Measurements from ENCODE around the gene MCC. TPM values are rescaled to one million over a fixed set of nuclear protein-coding genes. Genes with fewer than 3 reads are reported as not detected.

MCC gene
- total RNA-seq, 1 experiment from 2014 or later: 0.41 TPM

GRCh38 chr5:113371721-113372196, 116.5 kb downstream of the MCC start:
- in situ Hi-C loops (cut with HindIII; ENCODE audit: low pct_unique_long_range_greater_than_20kb, low sequenced_read_pairs): no loop called here
- DNase-seq (ENCODE audit: low read depth, low spot score): no peak

GRCh38 chr5:113367586-113367985, 120.7 kb downstream of the MCC start:
- peaks cover 7% of the 10 kb centered on the region for H3K27me3 ChIP-seq (ENCODE audit: control insufficient read depth, insufficient read depth, low read length)
- H3K4me1 ChIP-seq (ENCODE audit: control insufficient read depth, insufficient read depth, low read length): no peaks in the 10 kb centered on the region
- TF ChIP-seq SIN3A (IDR thresholded peaks at IDR 0.05; ENCODE audit: borderline replicate concordance, insufficient read depth, low read depth, low read length): no peak
- no peak for TF ChIP-seq REST (IDR thresholded peaks at IDR 0.05; ENCODE audit: insufficient read depth in 1 of 2, low read depth in 2 of 2, low read length in 1 of 2)
- no peak for TF ChIP-seq POLR2AphosphoS5 (IDR thresholded peaks at IDR 0.05; ENCODE audit: low read depth, low read length)
- TF ChIP-seq TCF7L2 (IDR thresholded peaks at IDR 0.05; ENCODE audit: low read depth, low read length): no peak
- no peak for TF ChIP-seq CTCF (IDR thresholded peaks at IDR 0.05)
- BruUV-seq (replicated peaks): no TSS peak
- H3K4me3 ChIP-seq (ENCODE audit: low read depth in 2 of 2, low read length in 2 of 2): no peak overlapping the region
- in situ Hi-C loops (cut with HindIII; ENCODE audit: low pct_unique_long_range_greater_than_20kb, low sequenced_read_pairs) (no loop called here), intact Hi-C loops (cut with micrococcal nuclease; ENCODE audit: unreplicated experiment) (no loop called here)
- H3K9me3 ChIP-seq (ENCODE audit: control insufficient read depth, insufficient read depth, low read depth, low read length): no peaks in the 10 kb centered on the region
- ChIA-PET CTCF (no interaction called here), POLR2A (no interaction called here)
- ATAC-seq (no peak), DNase-seq (ENCODE audit: low read depth, low spot score) (no peak)
- no peaks in the 10 kb centered on the region for H3K36me3 ChIP-seq (ENCODE audit: control insufficient read depth, insufficient read depth, low read length)
- H3K27ac ChIP-seq (ENCODE audit: low read length): no peak overlapping the region

More at GRCh38 chr5:113371721-113372196, 116.5 kb downstream of the MCC start:
- Histone ChIP-seq H3K4me1 (ENCODE audit: control insufficient read depth, insufficient read depth, low read length) (no peaks in the 10 kb centered on the region), H3K36me3 (ENCODE audit: control insufficient read depth, insufficient read depth, low read length) (no peaks in the 10 kb centered on the region), H3K4me3 (ENCODE audit: low read depth in 2 of 2, low read length in 2 of 2) (no peak overlapping the region), H3K27ac (ENCODE audit: low read length) (no peak overlapping the region), H3K27me3 (ENCODE audit: control insufficient read depth, insufficient read depth, low read length) (peaks cover 7% of the 10 kb centered on the region), H3K9me3 (ENCODE audit: control insufficient read depth, insufficient read depth, low read depth, low read length) (no peaks in the 10 kb centered on the region)
- TF ChIP-seq CTCF (IDR thresholded peaks at IDR 0.05) (no peak), POLR2AphosphoS5 (IDR thresholded peaks at IDR 0.05; ENCODE audit: low read depth, low read length) (no peak), SIN3A (IDR thresholded peaks at IDR 0.05; ENCODE audit: borderline replicate concordance, insufficient read depth, low read depth, low read length) (no peak), TCF7L2 (IDR thresholded peaks at IDR 0.05; ENCODE audit: low read depth, low read length) (no peak), REST (IDR thresholded peaks at IDR 0.05; ENCODE audit: insufficient read depth in 1 of 2, low read depth in 2 of 2, low read length in 1 of 2) (no peak)
- no TSS peak for BruUV-seq (replicated peaks)
- ChIA-PET CTCF (no interaction called here), POLR2A (no interaction called here)
- ATAC-seq: no peak
- intact Hi-C loops (cut with micrococcal nuclease; ENCODE audit: unreplicated experiment): no loop called here

Measured in Panc1 (cell line).